Measurements from ENCODE around the gene THAP8. TPM values are rescaled to one million over a fixed set of nuclear protein-coding genes. Genes with fewer than 3 reads are reported as not detected.

The THAP8 gene
- total RNA-seq, 2 experiments from 2014 or later: 0.38 to 0.53 TPM

- Mint-ChIP-seq H3K4me1 (ENCODE audit: low read depth) (no peaks in the 10 kb centered on the region), H3K4me3 (no peak overlapping the region), H3K27me3 (no peaks in the 10 kb centered on the region), H3K36me3 (ENCODE audit: low read depth) (no peaks in the 10 kb centered on the region), H3K9me3 (no peaks in the 10 kb centered on the region), H3K27ac (no peak overlapping the region)
- DNase-seq (no peak), ATAC-seq (ENCODE audit: poor library complexity) (no peak)
- no peaks in the 10 kb centered on the region for H3K4me1 ChIP-seq (ENCODE audit: insufficient read depth, low read length)
- no peaks in the 10 kb centered on the region for H3K27me3 ChIP-seq (ENCODE audit: control insufficient read depth in 1 of 2, insufficient read depth in 2 of 2, low read length in 2 of 2)
- TF ChIP-seq CTCF (IDR thresholded peaks at IDR 0.05): no peak
- POLR2A ChIA-PET: no interaction called here
- no peak overlapping the region for H3K27ac ChIP-seq (ENCODE audit: low read depth in 1 of 2, low read length in 2 of 2)
- intact Hi-C loops (cut with DNase I, micrococcal nuclease): no loop called here
- H3K9me3 ChIP-seq (ENCODE audit: control insufficient read depth in 1 of 2, insufficient read depth in 1 of 2, low read length in 2 of 2): no peaks in the 10 kb centered on the region
- H3K36me3 ChIP-seq (ENCODE audit: insufficient read depth, low read length): peaks cover 2% of the 10 kb centered on the region
- CTCF ChIA-PET: no interaction called here
- H3K4me3 ChIP-seq (ENCODE audit: low read length): no peak overlapping the region
Observed at GRCh38 chr19:36093687-36094086, 39.6 kb upstream of the THAP8 start.

GRCh38 chr19:36093146-36093662 is 39.1 kb upstream of the THAP8 start:
- Histone ChIP-seq H3K4me1 (ENCODE audit: insufficient read depth, low read length) (no peaks in the 10 kb centered on the region), H3K27ac (ENCODE audit: low read depth in 1 of 2, low read length in 2 of 2) (no peak overlapping the region), H3K27me3 (ENCODE audit: control insufficient read depth in 1 of 2, insufficient read depth in 2 of 2, low read length in 2 of 2) (no peaks in the 10 kb centered on the region), H3K9me3 (ENCODE audit: control insufficient read depth in 1 of 2, insufficient read depth in 1 of 2, low read length in 2 of 2) (no peaks in the 10 kb centered on the region), H3K4me3 (ENCODE audit: low read length) (no peak overlapping the region), H3K36me3 (ENCODE audit: insufficient read depth, low read length) (peaks cover 2% of the 10 kb centered on the region)
- ATAC-seq (ENCODE audit: poor library complexity) (no peak), DNase-seq (no peak)
- Mint-ChIP-seq H3K27me3 (no peaks in the 10 kb centered on the region), H3K4me3 (no peak overlapping the region), H3K27ac (no peak overlapping the region), H3K36me3 (ENCODE audit: low read depth) (no peaks in the 10 kb centered on the region), H3K4me1 (ENCODE audit: low read depth) (no peaks in the 10 kb centered on the region), H3K9me3 (no peaks in the 10 kb centered on the region)
- intact Hi-C loops (cut with DNase I, micrococcal nuclease): no loop called here
- CTCF ChIA-PET: no interaction called here
- POLR2A ChIA-PET: no interaction called here
- no peak for TF ChIP-seq CTCF (IDR thresholded peaks at IDR 0.05)

- no peaks in the 10 kb centered on the region for H3K36me3 Mint-ChIP-seq (ENCODE audit: low read depth)
- no peak overlapping the region for H3K4me3 Mint-ChIP-seq
- no peak overlapping the region for H3K27ac Mint-ChIP-seq
- Histone ChIP-seq H3K4me1 (ENCODE audit: insufficient read depth, low read length) (no peaks in the 10 kb centered on the region), H3K9me3 (ENCODE audit: control insufficient read depth in 1 of 2, insufficient read depth in 1 of 2, low read length in 2 of 2) (no peaks in the 10 kb centered on the region), H3K36me3 (ENCODE audit: insufficient read depth, low read length) (peaks cover 2% of the 10 kb centered on the region), H3K27ac (ENCODE audit: low read depth in 1 of 2, low read length in 2 of 2) (no peak overlapping the region), H3K27me3 (ENCODE audit: control insufficient read depth in 1 of 2, insufficient read depth in 2 of 2, low read length in 2 of 2) (no peaks in the 10 kb centered on the region), H3K4me3 (ENCODE audit: low read length) (no peak overlapping the region)
- H3K4me1 Mint-ChIP-seq (ENCODE audit: low read depth): no peaks in the 10 kb centered on the region
- ATAC-seq (ENCODE audit: poor library complexity): no peak
- no peak for DNase-seq
- no peak for TF ChIP-seq CTCF (IDR thresholded peaks at IDR 0.05)
- intact Hi-C loops (cut with DNase I, micrococcal nuclease): no loop called here
- POLR2A ChIA-PET: no interaction called here
- no peaks in the 10 kb centered on the region for H3K27me3 Mint-ChIP-seq
- CTCF ChIA-PET: no interaction called here
- H3K9me3 Mint-ChIP-seq: no peaks in the 10 kb centered on the region
Observed at GRCh38 chr19:36092566-36092965, 38.5 kb upstream of the THAP8 start.

Measured in CD4-positive, alpha-beta T cell (primary cell).